GM21576 (cell line): ENCODE data around the gene ABCC4.

Source experiments
- ATAC-seq: cut with Tn5 transposase; IDR thresholded peaks from one replicate; pipeline ENCODE4 v1.9.1; 2021; ENCODE audit warnings: mild to moderate bottlenecking, moderate library complexity; ENCODE audit not compliant: unreplicated experiment

ABCC4 gene

GRCh38 chr13:95301183-95301967, at the start of gene ABCC4:
TSS of gene ABCC4 (minus strand) at chr13:95301451. CDS start at chr13:95301314, 137 bp downstream.
- ATAC-seq, result peak; percentile 78

GRCh38 chr13:95349267-95349666, 48.0 kb upstream of the ABCC4 start:
- ATAC-seq, result no peak

GRCh38 chr13:95343944-95344343, 42.7 kb upstream of the ABCC4 start:
- ATAC-seq, result no peak

GRCh38 chr13:95341441-95341840, 40.2 kb upstream of the ABCC4 start:
- ATAC-seq, result no peak

- no peak for ATAC-seq
Observed at GRCh38 chr13:95338905-95339304, 37.7 kb upstream of the ABCC4 start.

- no peak for ATAC-seq
Observed at GRCh38 chr13:95337597-95337996, 36.3 kb upstream of the ABCC4 start.

- no peak for ATAC-seq
Observed at GRCh38 chr13:95335667-95336066, 34.4 kb upstream of the ABCC4 start.

- no peak for ATAC-seq
Observed at GRCh38 chr13:95328386-95328785, 27.1 kb upstream of the ABCC4 start.

GRCh38 chr13:95327190-95327589, 25.9 kb upstream of the ABCC4 start:
- ATAC-seq, result no peak

- ATAC-seq, result no peak
Observed at GRCh38 chr13:95326695-95327094, 25.4 kb upstream of the ABCC4 start.

- ATAC-seq, result no peak
Observed at GRCh38 chr13:95325485-95325884, 24.2 kb upstream of the ABCC4 start.

GRCh38 chr13:95323930-95324662, 22.8 kb upstream of the ABCC4 start:
- ATAC-seq, result no peak

GRCh38 chr13:95319551-95320274, 18.5 kb upstream of the ABCC4 start:
- ATAC-seq, result no peak

GRCh38 chr13:95317039-95317989, 16.1 kb upstream of the ABCC4 start:
- no peak for ATAC-seq

- no peak for ATAC-seq
Observed at GRCh38 chr13:95315752-95316151, 14.5 kb upstream of the ABCC4 start.

- no peak for ATAC-seq
Observed at GRCh38 chr13:95307507-95307906, 6.3 kb upstream of the ABCC4 start.

GRCh38 chr13:95304453-95304852, 3.2 kb upstream of the ABCC4 start:
- ATAC-seq, result no peak

GRCh38 chr13:95301968-95302393, 730 bp upstream of the ABCC4 start:
- no peak for ATAC-seq

GRCh38 chr13:95300625-95301182, 547 bp downstream of the ABCC4 start:
- ATAC-seq, result peak; percentile 59

GRCh38 chr13:95298971-95299621, 2.2 kb downstream of the ABCC4 start:
- ATAC-seq, result no peak
